H1 (cell line): ENCODE results near the gene ACLY. TPM values are rescaled to one million over a fixed set of nuclear protein-coding genes. Genes with fewer than 3 reads are reported as not detected.

Experiments
- CTCF ChIA-PET: fragments of 300-600 bp; sonication (Branson Sonifier 250); formaldehyde crosslinking; loops from one replicate; lab custom pipeline; 2021; ENCODE audit not compliant: partially characterized antibody; lab: Charles Lee
- POLR2A ChIA-PET: fragments of 300-600 bp; sonication (Branson Sonifier 250); formaldehyde crosslinking; loops from one replicate; lab custom pipeline; 2021; ENCODE audit warnings: inconsistent platforms; ENCODE audit not compliant: partially characterized antibody; lab: Charles Lee
- DNase-seq, 2 experiments: peaks; one replicate each; pipeline versions ENCODE4 v3.0.0 to v3.0.0-alpha.2; 2010 to 2022; ENCODE audit warnings: low spot score in 2 of 2, low read depth in 1 of 2, mixed read lengths in 1 of 2
- FAIRE-seq: peaks from 2 replicates; lab custom pipeline; 2011; peaks lifted over from hg19 to GRCh38; lab: Jason Lieb, UNC
- H2AFZ ChIP-seq: 2 replicates; pipeline ENCODE4 v1.8.1; 2012; ENCODE audit warnings: low read length, inconsistent platforms
- H2AK5ac ChIP-seq: 2 replicates; pipeline ENCODE4 v1.6.1; 2013; ENCODE audit warnings: low read depth, low read length
- H2BK120ac ChIP-seq: replicated peaks from 2 replicates; pipeline ENCODE3; 2013; ENCODE audit warnings: low read depth, low read length, inconsistent platforms
- H2BK12ac ChIP-seq: 2 replicates; pipeline ENCODE4 v1.6.1; 2013; ENCODE audit warnings: low read depth, low read length
- H2BK15ac ChIP-seq: 2 replicates; pipeline ENCODE4 v1.6.1; 2013; ENCODE audit warnings: low read length
- H2BK20ac ChIP-seq: 2 replicates; pipeline ENCODE4 v1.6.1; 2013; ENCODE audit warnings: low read length
- H2BK5ac ChIP-seq: 2 replicates; pipeline ENCODE4 v1.6.1; 2013; ENCODE audit warnings: low read depth, low read length
- H3K14ac ChIP-seq: 2 replicates; pipeline ENCODE4 v1.6.1; 2013; ENCODE audit warnings: inconsistent platforms; ENCODE audit not compliant: insufficient read length
- H3K18ac ChIP-seq: 2 replicates; pipeline ENCODE4 v1.6.1; 2013; ENCODE audit warnings: low read length; ENCODE audit errors: extremely low read depth
- H3K23ac ChIP-seq: 2 replicates; pipeline ENCODE4 v1.6.1; 2013; ENCODE audit warnings: inconsistent platforms; ENCODE audit not compliant: insufficient read length
- H3K23me2 ChIP-seq: 2 replicates; pipeline ENCODE4 v1.6.1; 2013; ENCODE audit warnings: low read depth, low read length
- H3K27ac ChIP-seq: 2 replicates; pipeline ENCODE4 v1.6.1; 2011; ENCODE audit warnings: low read depth, low read length, inconsistent platforms
- H3K27me3 ChIP-seq, 4 experiments: replicated peaks in 1 of 4; 1 replicate in 1 of 4; 2 replicates in 3 of 4; pipeline versions ENCODE4 v1.6.1 to v1.8.1; 2011 to 2013; ENCODE audit warnings: low read length in 3 of 4, mild to moderate bottlenecking in 3 of 4, inconsistent platforms in 2 of 4, mixed read lengths in 2 of 4, moderate library complexity in 1 of 4; ENCODE audit not compliant: control insufficient read depth in 3 of 4, insufficient read depth in 3 of 4; ENCODE audit errors: extremely low read depth in 1 of 4
- H3K36me3 ChIP-seq, 4 experiments: 2 replicates each; pipeline versions ENCODE4 v1.6.1 to v1.8.1; 2011 to 2013; ENCODE audit warnings: mild to moderate bottlenecking in 4 of 4, low read length in 3 of 4, moderate library complexity in 2 of 4, control low read depth in 1 of 4, inconsistent platforms in 1 of 4; ENCODE audit not compliant: insufficient read depth in 4 of 4, control insufficient read depth in 2 of 4
- H3K4ac ChIP-seq: replicated peaks from 2 replicates; pipeline ENCODE3; 2013; ENCODE audit warnings: low read length, low read depth, mixed read lengths, inconsistent platforms; ENCODE audit not compliant: insufficient read length
- H3K4me1 ChIP-seq, 4 experiments: replicated peaks in 1 of 4; 1 replicate in 1 of 4; 2 replicates in 3 of 4; pipeline versions ENCODE4 v1.6.1 to v1.8.1; 2011 to 2013; ENCODE audit warnings: low read length in 3 of 4, inconsistent platforms in 2 of 4, mixed read lengths in 1 of 4; ENCODE audit not compliant: insufficient read depth in 4 of 4, control insufficient read depth in 3 of 4
- H3K4me2 ChIP-seq, 2 experiments: 2 replicates each; pipeline versions ENCODE4 v1.6.1 to v1.8.1; 2011 to 2013; ENCODE audit warnings: low read depth in 2 of 2, low read length in 2 of 2, control low read depth in 1 of 2, inconsistent platforms in 1 of 2, mild to moderate bottlenecking in 1 of 2; ENCODE audit not compliant: insufficient read depth in 1 of 2
- H3K4me3 ChIP-seq, 4 experiments: fragments of 200-600, 300-600 bp in 1 of 4; sonication (generic), shearing (Covaris generic), sonication (Bioruptor Twin) in 1 of 4; 2 replicates each; pipeline versions ENCODE4 v1.5.1 to v1.8.1; 2011 to 2016; ENCODE audit warnings: low read length in 4 of 4, low read depth in 3 of 4, control low read depth in 2 of 4, inconsistent platforms in 2 of 4, mild to moderate bottlenecking in 2 of 4, mixed read lengths in 1 of 4, moderate library complexity in 1 of 4; ENCODE audit not compliant: insufficient read depth in 2 of 4; ENCODE audit errors: extremely low read depth in 1 of 4
- H3K56ac ChIP-seq: replicated peaks from 2 replicates; pipeline ENCODE3; 2013; ENCODE audit warnings: low read depth, mild to moderate bottlenecking, mixed read lengths, low read length, inconsistent platforms; ENCODE audit not compliant: insufficient read length
- H3K79me1 ChIP-seq: 2 replicates; pipeline ENCODE4 v1.6.1; 2013; ENCODE audit warnings: low read depth, low read length, control low read depth
- H3K79me2 ChIP-seq, 2 experiments: 2 replicates each; pipeline versions ENCODE4 v1.6.1 to v1.8.1; 2012 to 2013; ENCODE audit warnings: low read length in 2 of 2, mild to moderate bottlenecking in 2 of 2, inconsistent platforms in 1 of 2; ENCODE audit not compliant: insufficient read depth in 2 of 2, control insufficient read depth in 1 of 2
- H3K9ac ChIP-seq, 4 experiments: replicated peaks in 1 of 4; 1 replicate in 1 of 4; 2 replicates in 3 of 4; pipeline versions ENCODE4 v1.6.1 to v1.8.1; 2011 to 2013; ENCODE audit warnings: low read depth in 3 of 4, low read length in 3 of 4, control low read depth in 2 of 4, mild to moderate bottlenecking in 2 of 4, moderate library complexity in 2 of 4, inconsistent platforms in 1 of 4; ENCODE audit errors: extremely low read depth in 1 of 4
- H3K9me3 ChIP-seq, 2 experiments: 2 replicates each; pipeline versions ENCODE4 v1.6.1 to v1.8.1; 2012 to 2013; ENCODE audit warnings: mild to moderate bottlenecking in 2 of 2, moderate library complexity in 2 of 2, control low read depth in 1 of 2, inconsistent platforms in 1 of 2, low read depth in 1 of 2, low read length in 1 of 2, mixed read lengths in 1 of 2; ENCODE audit not compliant: insufficient read depth in 2 of 2
- H4K20me1 ChIP-seq, 2 experiments: replicated peaks in 1 of 2; 2 replicates each; pipeline versions ENCODE3 to v1.8.1; 2011 to 2013; ENCODE audit warnings: inconsistent platforms in 2 of 2, low read length in 2 of 2, mild to moderate bottlenecking in 1 of 2; ENCODE audit not compliant: insufficient read depth in 2 of 2, control insufficient read depth in 1 of 2
- H4K5ac ChIP-seq: 2 replicates; pipeline ENCODE4 v1.6.1; 2013; ENCODE audit warnings: low read length, low read depth, mixed read lengths, inconsistent platforms; ENCODE audit not compliant: insufficient read length
- H4K8ac ChIP-seq: 2 replicates; pipeline ENCODE4 v1.8.0; 2013; ENCODE audit warnings: mild to moderate bottlenecking, moderate library complexity, low read length, inconsistent platforms; ENCODE audit not compliant: insufficient read depth; ENCODE audit errors: extremely low read depth
- H4K91ac ChIP-seq: replicated peaks from 2 replicates; pipeline ENCODE3; 2013; ENCODE audit warnings: low read length, mixed read lengths, inconsistent platforms; ENCODE audit not compliant: insufficient read length
- CHD1 ChIP-seq: IDR thresholded peaks from 2 replicates; pipeline ENCODE4 v1.6.1; 2012; ENCODE audit warnings: low read depth, low read length, improper control_type of control experiment
- CHD2 ChIP-seq: IDR thresholded peaks from 2 replicates; pipeline ENCODE4 v1.6.1; 2012; ENCODE audit warnings: low read length, improper control_type of control experiment
- EGR1 ChIP-seq: IDR thresholded peaks from 2 replicates; pipeline ENCODE4 v1.6.1; 2011; ENCODE audit warnings: low read depth, low read length, borderline replicate concordance
- EP300 ChIP-seq, 2 experiments: IDR thresholded peaks; 1 replicate in 1 of 2; 2 replicates in 1 of 2; pipeline ENCODE4 v1.6.1; 2011 to 2012; ENCODE audit warnings: low read depth in 2 of 2, low read length in 2 of 2, mild to moderate bottlenecking in 2 of 2, borderline replicate concordance in 1 of 2, inconsistent platforms in 1 of 2, moderate library complexity in 1 of 2
- GTF2F1 ChIP-seq: IDR thresholded peaks from 2 replicates; pipeline ENCODE4 v1.6.1; 2012; ENCODE audit warnings: low read depth, low read length, improper control_type of control experiment, borderline replicate concordance
- JUN ChIP-seq: IDR thresholded peaks from 2 replicates; pipeline ENCODE4 v1.6.1; 2011; ENCODE audit warnings: low read depth, mild to moderate bottlenecking, improper control_type of control experiment, low read length
- KDM1A ChIP-seq: fragments of 200-600, 300-600 bp; sonication (generic); IDR thresholded peaks from 2 replicates; pipeline ENCODE4 v1.7.1; 2016; ENCODE audit warnings: mild to moderate bottlenecking, low read length, borderline replicate concordance
- MAFK ChIP-seq: IDR thresholded peaks from 2 replicates; pipeline ENCODE4 v1.6.1; 2012; ENCODE audit warnings: low read depth, mild to moderate bottlenecking, improper control_type of control experiment, low read length
- POU5F1 ChIP-seq: IDR thresholded peaks from 2 replicates; pipeline ENCODE4 v1.6.1; 2011; ENCODE audit warnings: low read depth, mild to moderate bottlenecking, low read length, moderate library complexity
- RAD21 ChIP-seq, 2 experiments: IDR thresholded peaks in 1 of 2; conservative IDR thresholded peaks in 1 of 2; 2 replicates each; pipeline ENCODE4 v1.6.1; 2011; ENCODE audit warnings: low read depth in 2 of 2, low read length in 2 of 2, improper control_type of control experiment in 1 of 2, inconsistent platforms in 1 of 2, mild to moderate bottlenecking in 1 of 2, moderate library complexity in 1 of 2
- RFX5 ChIP-seq: IDR thresholded peaks from 2 replicates; pipeline ENCODE4 v1.6.1; 2011; ENCODE audit warnings: low read depth, low read length, improper control_type of control experiment, borderline replicate concordance
- SIX5 ChIP-seq: IDR thresholded peaks from 2 replicates; pipeline ENCODE4 v1.6.1; 2011; ENCODE audit warnings: mild to moderate bottlenecking, low read depth, low read length
- SP1 ChIP-seq: IDR thresholded peaks from 2 replicates; pipeline ENCODE4 v1.6.1; 2011; ENCODE audit warnings: low read depth, low read length
- TBP ChIP-seq: IDR thresholded peaks from 2 replicates; pipeline ENCODE4 v1.6.1; 2011; ENCODE audit warnings: low read depth, low read length, improper control_type of control experiment
- WGBS, 2 experiments: shearing (Covaris generic) in 1 of 2; methylation state at CpG; one replicate each; pipeline versions ENCODE4 v1.1.6 to v1.1.7; 2013 to 2015; ENCODE audit warnings: low lambda C conversion rate in 2 of 2, mixed read lengths in 2 of 2, inconsistent platforms in 1 of 2, low coverage in 1 of 2, missing lambda C conversion rate in 1 of 2; ENCODE audit not compliant: insufficient replicate concordance in 2 of 2, insufficient coverage in 1 of 2, insufficient read length in 1 of 2; ENCODE audit errors: extremely low coverage in 1 of 2, missing lambda C conversion rate in 1 of 2; 5-methylcytosine and 5-hydroxymethylcytosine counted together
- polyA plus RNA-seq, 7 experiments: library from polyadenylated mRNA; depleted of rRNA in 3 of 7; stranded (reverse) in 5 of 7; unstranded in 2 of 7; fragments of >200 nt in 5 of 7; fragments of 200-250 nt in 2 of 7; gene quantifications; 1 replicate in 5 of 7; 2 replicates in 1 of 7; 4 replicates in 1 of 7; pipeline versions ENCODE4 v1.2.1 to v1.2.3, GENCODE V29; 2011 to 2013; ENCODE audit warnings: missing spikeins in 2 of 7, mixed read lengths in 2 of 7
- total RNA-seq: library from RNA; stranded (reverse); fragmentation: NEBNext Ultra II Directional; extraction: Animal tissue kit (Norgen Biotek cat#: 25700); gene quantifications from 2 replicates; pipeline ENCODE4 v1.2.1, GENCODE V29; 2021

ACLY gene
- total and polyA plus RNA-seq, 2 of the 8 experiments (the other 6 are each of a cell fraction or from before 2014, with no cell fraction given) = 167 to 393 TPM

DNA sequence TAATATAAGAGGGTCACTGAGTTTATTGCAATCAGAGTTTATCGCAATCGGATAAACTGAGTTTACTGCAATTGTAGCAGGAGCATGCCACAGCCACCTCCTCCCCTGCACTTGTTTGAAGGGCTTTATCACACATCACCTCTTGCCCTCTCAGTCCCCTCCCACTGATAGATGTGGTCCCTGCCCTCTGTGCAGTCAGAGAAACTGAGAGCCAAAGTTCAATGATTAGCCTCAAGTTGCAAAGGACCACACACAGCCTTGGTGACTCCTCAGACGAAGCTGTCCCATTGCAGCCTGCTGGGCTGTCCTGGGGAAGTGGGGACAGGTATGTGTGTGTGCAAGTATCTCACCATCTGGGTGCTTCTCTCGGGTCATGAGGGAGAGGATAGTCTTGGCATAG, 13.6 kb downstream of the ACLY start:
- H3K23ac ChIP-seq = no peak overlapping the region
- no peak overlapping the region for H3K27ac ChIP-seq
- DNase-seq = no peak
- ChIA-PET CTCF (interaction anchor here (0.9 to 1.8 kb wide), 5 partner anchors 9 to 114 kb away, joined by 3 to 6 read pairs (median 3); partner anchors contain the start of gene NKIRAS2), POLR2A (interaction anchor here (1.1 to 2.1 kb wide), 3 partner anchors 9 to 17 kb away, joined by 3 to 5 read pairs (median 4); no protein-coding TSS in a partner anchor)
- H4K20me1 ChIP-seq = peaks cover 20 to 29% of the 10 kb centered on the region in 2 experiments
- H3K23me2 ChIP-seq = no peaks in the 10 kb centered on the region; the same call in 1 of the 2 replicates
- no peak overlapping the region for H2BK12ac ChIP-seq
- no peaks in the 10 kb centered on the region; a peak in 1 of 7 replicates for H3K4me1 ChIP-seq
- no peak overlapping the region for H3K4me3 ChIP-seq
- peaks cover 0 to 7% of the 10 kb centered on the region in 2 experiments; a peak in 2 of 4 replicates for H3K79me2 ChIP-seq
- H4K91ac ChIP-seq = no peak overlapping the region
- H2BK120ac ChIP-seq = no peak overlapping the region
- H3K4me2 ChIP-seq = no peak overlapping the region
- FAIRE-seq = no peak
- H3K79me1 ChIP-seq = peaks cover 6% of the 10 kb centered on the region; the same call in 1 of the 2 replicates
- no peak overlapping the region for H3K4ac ChIP-seq
- H2BK20ac ChIP-seq = no peak overlapping the region
- no peak overlapping the region for H2AK5ac ChIP-seq
- no peak overlapping the region for H2AFZ ChIP-seq
- peaks cover 56 to 97% (median 87%) of the 10 kb centered on the region in 4 experiments for H3K36me3 ChIP-seq
- no peaks in the 10 kb centered on the region for H3K9me3 ChIP-seq
- H2BK15ac ChIP-seq = no peak overlapping the region
- no peak overlapping the region for H3K9ac ChIP-seq
- H3K27me3 ChIP-seq = no peaks in the 10 kb centered on the region
- no peak overlapping the region for H3K18ac ChIP-seq
- 93% methylated on average over 4 of the region's 4 CpGs; no CpG with 5 or more reads in 1 of the 2 experiments for WGBS, 2 experiments
- no peak overlapping the region for H3K56ac ChIP-seq
- H2BK5ac ChIP-seq = no peak overlapping the region
- H3K14ac ChIP-seq = no peak overlapping the region
- no peak overlapping the region; the same call in 1 of the 2 replicates for H4K8ac ChIP-seq
- no peak overlapping the region for H4K5ac ChIP-seq
- TF ChIP-seq CHD2 = no peak
- TF ChIP-seq EGR1 = no peak
- no peak for TF ChIP-seq RFX5
- TF ChIP-seq SIX5 = no peak
- TF ChIP-seq SP1 = no peak
- TF ChIP-seq EP300 (IDR thresholded peaks at IDR 0.05; ENCODE audit: borderline replicate concordance in 1 of 2, low read depth in 2 of 2, low read length in 2 of 2) = no peak
- no peak for TF ChIP-seq CHD1
- TF ChIP-seq MAFK = no peak
- TF ChIP-seq GTF2F1 = no peak
- no peak for TF ChIP-seq JUN
- TF ChIP-seq POU5F1 = no peak
- TF ChIP-seq KDM1A = no peak
- no peak for TF ChIP-seq TBP
- TF ChIP-seq RAD21 (IDR thresholded peaks at IDR 0.05 in 1 of 2, conservative IDR thresholded peaks at IDR 0.05 in 1 of 2; ENCODE audit: low read depth in 2 of 2, low read length in 2 of 2) = no peak
